ENCODE results near the gene TEX36.

- TF ChIP-seq CTCF (IDR thresholded peaks at IDR 0.05 in 2 of 3, conservative IDR thresholded peaks at IDR 0.05 in 1 of 3; ENCODE audit: borderline replicate concordance in 1 of 3, insufficient read depth in 1 of 3, low read depth in 2 of 3, low read length in 2 of 3) (no peak), EZH2phosphoT487 (IDR thresholded peaks at IDR 0.05; ENCODE audit: borderline replicate concordance) (no peak), RAD21 (IDR thresholded peaks at IDR 0.05; ENCODE audit: low read depth) (no peak), POLR2AphosphoS5 (IDR thresholded peaks at IDR 0.05; ENCODE audit: low read depth, low read length) (no peak), ZFX (IDR thresholded peaks at IDR 0.05) (no peak), MAX (IDR thresholded peaks at IDR 0.05) (no peak), POLR2A (IDR thresholded peaks at IDR 0.05; ENCODE audit: borderline replicate concordance, extremely low read depth, insufficient read depth, insufficient read length) (no peak), EZH2 (IDR thresholded peaks at IDR 0.05) (no peak), SRF (IDR thresholded peaks at IDR 0.05; ENCODE audit: low read depth) (no peak), REST (IDR thresholded peaks at IDR 0.05; ENCODE audit: low read depth) (no peak), SP1 (IDR thresholded peaks at IDR 0.05; ENCODE audit: low read depth) (no peak), ZNF274 (IDR thresholded peaks at IDR 0.05; ENCODE audit: low read depth, low read length) (no peak), CEBPB (IDR thresholded peaks at IDR 0.05; ENCODE audit: low read depth) (no peak), JUND (IDR thresholded peaks at IDR 0.05) (no peak)
Measured at GRCh38 chr10:125683063-125683462, at the start of gene TEX36.

Data from HCT116 (cell line).